A549 (cell line): Measurements from ENCODE around the gene EIF4E2.

Source experiments
- HOXB5 ChIP-seq: fragments of 250-450 bp; sonication (Bioruptor Pico); IDR thresholded peaks from 2 replicates; pipeline ENCODE4 v1.5.0; 2020; ENCODE audit warnings: mild to moderate bottlenecking, moderate library complexity
- SMC3 ChIP-seq: fragments of >200 bp; sonication (Bioruptor Twin); formaldehyde crosslinking; IDR thresholded peaks from 3 replicates; pipeline ENCODE4 v1.6.1; 2018; ENCODE audit warnings: inconsistent platforms
- TF ChIP-seq, protein P1 (sequence below): fragments of 450-650 bp; IDR thresholded peaks from 2 replicates; pipeline ENCODE4 v1.6.1; 2014; ENCODE audit warnings: antibody characterized with exemption
- TF ChIP-seq, protein P2 (sequence below): fragments of >200 bp; sonication (Bioruptor Twin); formaldehyde crosslinking; IDR thresholded peaks from 3 replicates; pipeline ENCODE4 v1.5.1; 2016

DNA sequence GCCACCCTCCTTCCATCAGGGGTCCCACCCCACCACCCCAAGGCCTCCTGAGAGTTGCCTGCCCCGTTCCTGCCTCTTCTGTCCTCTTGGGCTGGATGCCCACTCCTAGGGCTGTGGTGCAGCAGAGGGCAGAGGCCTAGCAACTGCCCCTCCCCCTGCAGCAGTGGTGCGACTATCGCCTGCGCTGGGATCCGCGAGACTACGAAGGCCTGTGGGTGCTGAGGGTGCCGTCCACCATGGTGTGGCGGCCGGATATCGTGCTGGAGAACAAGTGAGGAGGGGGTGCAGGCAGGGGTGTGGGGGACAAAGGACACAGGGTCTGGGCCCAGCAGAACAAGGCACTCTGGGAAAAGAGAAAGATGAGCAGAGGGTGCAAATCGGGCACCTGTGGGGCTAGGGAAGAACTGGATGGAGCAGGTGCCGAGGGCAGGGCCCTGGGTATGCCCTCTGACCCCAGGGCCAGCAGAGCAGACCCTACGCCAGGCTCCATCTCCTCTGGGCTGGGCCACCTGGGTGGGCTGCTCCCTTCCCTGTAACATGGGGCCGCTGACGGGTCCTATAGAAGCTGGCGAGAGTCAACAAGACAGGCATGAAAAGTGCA, 9.9 kb upstream of the EIF4E2 start:
- TF ChIP-seq HOXB5 (CRISPR knock-in tag) (no peak), SMC3 (no peak)
- TF ChIP-seq, protein P1, sequence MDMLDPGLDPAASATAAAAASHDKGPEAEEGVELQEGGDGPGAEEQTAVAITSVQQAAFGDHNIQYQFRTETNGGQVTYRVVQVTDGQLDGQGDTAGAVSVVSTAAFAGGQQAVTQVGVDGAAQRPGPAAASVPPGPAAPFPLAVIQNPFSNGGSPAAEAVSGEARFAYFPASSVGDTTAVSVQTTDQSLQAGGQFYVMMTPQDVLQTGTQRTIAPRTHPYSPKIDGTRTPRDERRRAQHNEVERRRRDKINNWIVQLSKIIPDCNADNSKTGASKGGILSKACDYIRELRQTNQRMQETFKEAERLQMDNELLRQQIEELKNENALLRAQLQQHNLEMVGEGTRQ = no peak
- TF ChIP-seq, protein P2, sequence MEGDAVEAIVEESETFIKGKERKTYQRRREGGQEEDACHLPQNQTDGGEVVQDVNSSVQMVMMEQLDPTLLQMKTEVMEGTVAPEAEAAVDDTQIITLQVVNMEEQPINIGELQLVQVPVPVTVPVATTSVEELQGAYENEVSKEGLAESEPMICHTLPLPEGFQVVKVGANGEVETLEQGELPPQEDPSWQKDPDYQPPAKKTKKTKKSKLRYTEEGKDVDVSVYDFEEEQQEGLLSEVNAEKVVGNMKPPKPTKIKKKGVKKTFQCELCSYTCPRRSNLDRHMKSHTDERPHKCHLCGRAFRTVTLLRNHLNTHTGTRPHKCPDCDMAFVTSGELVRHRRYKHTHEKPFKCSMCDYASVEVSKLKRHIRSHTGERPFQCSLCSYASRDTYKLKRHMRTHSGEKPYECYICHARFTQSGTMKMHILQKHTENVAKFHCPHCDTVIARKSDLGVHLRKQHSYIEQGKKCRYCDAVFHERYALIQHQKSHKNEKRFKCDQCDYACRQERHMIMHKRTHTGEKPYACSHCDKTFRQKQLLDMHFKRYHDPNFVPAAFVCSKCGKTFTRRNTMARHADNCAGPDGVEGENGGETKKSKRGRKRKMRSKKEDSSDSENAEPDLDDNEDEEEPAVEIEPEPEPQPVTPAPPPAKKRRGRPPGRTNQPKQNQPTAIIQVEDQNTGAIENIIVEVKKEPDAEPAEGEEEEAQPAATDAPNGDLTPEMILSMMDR = no peak
